ENCODE results near the gene CYSRT1.
A peak's percentile ranks its signal among the peaks of the same experiment; 100 is the strongest.

The CYSRT1 gene

GRCh38 chr9:137224830-137225694 lies at the start of gene CYSRT1:
CYSRT1 (plus strand) TSS chr9:137225174; CDS start chr9:137225622, 448 bp downstream.
- DNase-seq = no peak

GRCh38 chr9:137175345-137175961 lies 49.5 kb upstream of the CYSRT1 start:
- DNase-seq = no peak

GRCh38 chr9:137176302-137177182 lies 48.4 kb upstream of the CYSRT1 start:
- peak; percentile 15 for DNase-seq

- DNase-seq = no peak
Measured at GRCh38 chr9:137178201-137178938, 46.6 kb upstream of the CYSRT1 start.

- DNase-seq = no peak
Measured at GRCh38 chr9:137178939-137179630, 45.9 kb upstream of the CYSRT1 start.

- DNase-seq = no peak
Measured at GRCh38 chr9:137179761-137180160, 45.2 kb upstream of the CYSRT1 start.

- DNase-seq = no peak
Measured at GRCh38 chr9:137180491-137180890, 44.5 kb upstream of the CYSRT1 start.

- no peak for DNase-seq
Measured at GRCh38 chr9:137181680-137182079, 43.3 kb upstream of the CYSRT1 start.

- no peak for DNase-seq
Measured at GRCh38 chr9:137182836-137183235, 42.1 kb upstream of the CYSRT1 start.

GRCh38 chr9:137183980-137184595 lies 40.9 kb upstream of the CYSRT1 start:
- no peak for DNase-seq

- DNase-seq = no peak
Measured at GRCh38 chr9:137184881-137185660, 39.9 kb upstream of the CYSRT1 start.

GRCh38 chr9:137185921-137186320 lies 39.1 kb upstream of the CYSRT1 start:
- no peak for DNase-seq

GRCh38 chr9:137186385-137186784 lies 38.6 kb upstream of the CYSRT1 start:
- DNase-seq = no peak

GRCh38 chr9:137187386-137187785 lies 37.6 kb upstream of the CYSRT1 start:
- no peak for DNase-seq

- DNase-seq = no peak
Measured at GRCh38 chr9:137188086-137188489, 36.9 kb upstream of the CYSRT1 start.

- peak; percentile 89 for DNase-seq
Measured at GRCh38 chr9:137188490-137189296, 36.3 kb upstream of the CYSRT1 start, which contains the start of the genes ANAPC2 and SSNA1. ANAPC2 (minus strand) TSS chr9:137188560; CDS start chr9:137188532, 28 bp downstream. SSNA1 (plus strand) TSS chr9:137188676; CDS start chr9:137188727, 51 bp downstream.

- no peak for DNase-seq
Measured at GRCh38 chr9:137189297-137190295, 35.4 kb upstream of the CYSRT1 start.

GRCh38 chr9:137190315-137190856 lies 34.6 kb upstream of the CYSRT1 start:
- no peak for DNase-seq
